Adrenal gland (tissue), 12 donors: ENCODE results near the gene AFF1. TPM values are rescaled to one million over a fixed set of nuclear protein-coding genes. Genes with fewer than 3 reads are reported as not detected.

ENCODE experiments used
- DNase-seq, 7 donors: peaks; one replicate each; pipeline ENCODE4 v3.0.0-alpha.2; 2019 to 2020
- H3K27ac ChIP-seq, 5 donors: fragments of 200-600 bp; sonication (generic) in 4 of 5; 1 replicate in 3 of 5; 2 replicates in 2 of 5; pipeline versions ENCODE4 v1.5.1 to v1.8.0; 2016 to 2020; ENCODE audit warnings: mild to moderate bottlenecking in 1 of 5
- H3K27me3 ChIP-seq: fragments of 200-600 bp; 2 replicates; pipeline ENCODE4 v1.8.0; 2021
- H3K36me3 ChIP-seq, 2 donors: fragments of 200-600 bp; replicated peaks in 1 of 2; 1 replicate in 1 of 2; 2 replicates in 1 of 2; pipeline versions ENCODE4 v1.5.1 to v1.8.0; 2018 to 2022
- H3K4me1 ChIP-seq, 2 donors: fragments of 200-600 bp; replicated peaks in 1 of 2; 1 replicate in 1 of 2; 2 replicates in 1 of 2; pipeline versions ENCODE4 v1.5.1 to v1.8.0; 2018 to 2021
- H3K4me3 ChIP-seq, 4 donors: fragments of 200-600 bp; sonication (generic) in 3 of 4; one replicate each; pipeline ENCODE4 v1.5.1; 2016 to 2018
- H3K9me3 ChIP-seq, 3 donors: fragments of 200-600 bp; sonication (generic) in 1 of 3; replicated peaks in 1 of 3; 1 replicate in 2 of 3; 2 replicates in 1 of 3; pipeline versions ENCODE4 v1.5.1 to v1.8.0; 2016 to 2021
- CTCF ChIP-seq, 6 experiments: fragments of 450-650 bp in 4 of 6; fragments of 200-600 bp in 2 of 6; sonication (generic) in 1 of 6; IDR thresholded peaks; 1 replicate in 5 of 6; 2 replicates in 1 of 6; pipeline versions ENCODE4 v1.5.1 to v1.8.0; 2016 to 2021; ENCODE audit warnings: antibody characterized with exemption in 6 of 6, mild to moderate bottlenecking in 2 of 6, moderate library complexity in 1 of 6
- POLR2A ChIP-seq, 2 donors: fragments of 450-650 bp; IDR thresholded peaks; one replicate each; pipeline ENCODE4 v1.6.1; 2017; ENCODE audit warnings: antibody characterized with exemption in 2 of 2, mild to moderate bottlenecking in 2 of 2, moderate library complexity in 1 of 2
- WGBS, 4 donors: extraction: QIAGEN DNeasy Blood & Tissue Kit in 2 of 4; methylation state at CpG; one replicate each; pipeline versions ENCODE4 v1.1.5 to v1.1.7; 2013 to 2017; 5-methylcytosine and 5-hydroxymethylcytosine counted together
- intact Hi-C, 2 donors: fragments of 100-400 bp; cut with DNase I; formaldehyde crosslinking; loops; one replicate each; pipeline versions ENCODE4 v1.14.1 to v1.15.0; 2022 to 2023
- polyA plus RNA-seq, 3 donors: library from polyadenylated mRNA; stranded (reverse); fragments of 200-250 nt in 2 of 3; fragments of 350-450 nt in 1 of 3; fragmentation: Illumina TruSeq in 1 of 3; extraction: RNeasy Lipid Tissue Mini Kit (QIAGEN cat#74804) in 1 of 3; gene quantifications; one replicate each; pipeline ENCODE4 v1.2.3, GENCODE V29; 2013 to 2014
- total RNA-seq, 9 donors: library from RNA; depleted of rRNA in 4 of 9; stranded (reverse); fragments of >200 nt in 4 of 9; fragments of 120-200 nt in 1 of 9; fragmentation: NEBNext Ultra II Directional in 1 of 9; extraction: Animal tissue kit (Norgen Biotek cat#: 25700) in 1 of 9; gene quantifications; one replicate each; pipeline versions ENCODE4 v1.1.0 to v1.2.4, GENCODE V29; 2013 to 2023
- donor health status: healthy with polysubstance abuse.
- donor health status: Bipolar disorder and iron deficiency.
- donor health status: DM: yes; HTN: yes; CAD: no.
- donor health status: DM: no; HTN: no; CAD: no.
- donor health status: DM: no; HTN: no; CAD: no.
- donor health status: DM: yes; HTN: yes; CAD: no.

AFF1 gene
- total and polyA plus RNA-seq, 12 donors, result 9.9 to 109 (median 52.3) TPM

DNA sequence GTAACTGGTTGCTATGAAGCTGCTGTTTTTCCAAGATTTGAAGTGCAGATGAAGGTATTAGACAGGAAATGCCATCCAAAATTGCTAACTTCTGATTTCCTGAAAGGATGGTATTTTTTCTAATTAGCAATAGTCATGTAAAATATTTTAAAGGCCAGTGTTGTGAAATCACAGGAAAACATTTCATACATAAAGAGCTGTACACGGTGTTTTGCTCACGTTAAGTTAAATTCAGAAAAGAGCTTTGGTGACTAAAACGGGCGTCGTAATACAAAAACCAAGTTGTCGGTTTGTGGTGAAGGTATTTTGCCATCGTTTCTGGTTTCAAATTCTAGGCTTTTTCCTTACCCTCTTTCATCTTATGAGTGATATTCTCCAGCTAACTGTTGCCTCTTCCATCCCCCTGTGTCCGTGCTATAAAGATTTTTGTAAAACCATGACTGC, 39.8 kb downstream of the AFF1 start:
- H3K9me3 ChIP-seq, result no peaks in the 10 kb centered on the region
- intact Hi-C loops, result no loop called here
- H3K36me3 ChIP-seq, result no peaks in the 10 kb centered on the region
- peaks cover 20 to 32% of the 10 kb centered on the region in 2 donors for H3K4me1 ChIP-seq
- H3K27ac ChIP-seq, result no peak overlapping the region
- TF ChIP-seq POLR2A (IDR thresholded peaks at IDR 0.05) (no peak), CTCF (IDR thresholded peaks at IDR 0.05) (no peak)
- no peaks in the 10 kb centered on the region for H3K27me3 ChIP-seq
- H3K4me3 ChIP-seq, result no peak overlapping the region
- no peak for DNase-seq
- WGBS, 4 donors, result 70 to 80% (median 70%) methylated on average over 8 of the region's 8 CpGs

DNA sequence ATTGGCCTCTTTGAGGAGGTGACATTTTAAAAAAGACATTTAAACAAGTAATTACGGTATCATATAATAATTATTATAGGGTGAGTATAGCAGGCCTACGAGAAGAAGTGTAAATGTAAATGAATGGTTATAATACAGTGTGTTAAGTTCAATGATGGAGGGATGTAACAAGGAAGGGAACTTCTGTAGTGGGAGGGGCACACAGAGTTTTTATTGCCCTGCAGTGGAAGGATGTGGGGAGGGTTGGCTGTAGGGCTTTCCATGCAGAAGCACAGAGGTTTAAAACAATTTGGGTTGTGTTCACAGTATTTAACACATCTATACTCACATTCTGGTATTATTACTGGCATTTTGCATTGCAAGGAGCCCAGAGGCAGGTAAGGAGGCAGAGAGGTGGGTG, 41.1 kb downstream of the AFF1 start:
- no peaks in the 10 kb centered on the region for H3K27me3 ChIP-seq
- no peak overlapping the region for H3K27ac ChIP-seq
- intact Hi-C loops, result no loop called here
- peaks cover 20 to 28% of the 10 kb centered on the region in 2 donors for H3K4me1 ChIP-seq
- WGBS, 4 donors, result 84 to 98% (median 96%) methylated on average over 2 of the region's 2 CpGs
- TF ChIP-seq POLR2A (IDR thresholded peaks at IDR 0.05) (no peak), CTCF (IDR thresholded peaks at IDR 0.05) (no peak)
- no peak overlapping the region for H3K4me3 ChIP-seq
- no peaks in the 10 kb centered on the region for H3K36me3 ChIP-seq
- no peak for DNase-seq
- H3K9me3 ChIP-seq, result no peaks in the 10 kb centered on the region

- no peaks in the 10 kb centered on the region for H3K27me3 ChIP-seq
Observed at GRCh38 chr4:86976801-86977485, 42.1 kb downstream of the AFF1 start.

DNA sequence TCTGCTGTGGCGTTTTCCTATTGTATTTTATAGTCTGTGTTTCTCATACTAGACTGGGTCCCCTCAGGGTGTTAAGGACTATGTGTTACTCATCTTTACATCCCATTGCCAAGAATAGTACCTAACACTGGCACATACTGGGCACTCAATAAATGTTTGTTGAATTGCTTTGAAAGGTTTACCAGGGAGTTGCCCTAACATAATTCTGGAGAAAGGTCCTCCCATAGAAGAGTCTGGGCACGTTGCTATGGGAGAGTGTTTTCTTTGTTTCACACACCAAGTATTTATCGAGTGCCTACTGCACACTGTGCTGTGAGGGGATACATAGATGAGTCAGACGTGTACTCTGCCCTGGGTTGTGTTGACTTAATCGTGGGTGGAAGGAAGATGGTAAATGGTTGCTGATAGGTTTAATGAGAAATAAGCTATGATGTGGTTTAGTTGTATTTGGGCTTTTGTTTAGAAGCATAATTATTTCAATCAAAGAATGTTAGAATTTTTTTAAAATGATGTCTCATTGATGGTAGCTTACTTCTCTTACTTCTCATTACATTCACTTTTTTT, 42.9 kb downstream of the AFF1 start:
- DNase-seq, result no peak
- WGBS, 4 donors, result 68 to 79% (median 72%) methylated on average over 5 of the region's 5 CpGs
- Histone ChIP-seq H3K4me3 (no peak overlapping the region), H3K36me3 (no peaks in the 10 kb centered on the region), H3K27me3 (no peaks in the 10 kb centered on the region), H3K27ac (no peak overlapping the region), H3K9me3 (no peaks in the 10 kb centered on the region), H3K4me1 (peaks cover 14 to 22% of the 10 kb centered on the region in 2 donors)
- intact Hi-C loops, result no loop called here
- TF ChIP-seq CTCF (IDR thresholded peaks at IDR 0.05) (no peak), POLR2A (IDR thresholded peaks at IDR 0.05) (no peak)

More at GRCh38 chr4:86976801-86977485, 42.1 kb downstream of the AFF1 start:
- no peak overlapping the region for H3K4me3 ChIP-seq
- no peak for DNase-seq
- WGBS, 4 donors, result 70 to 87% (median 80%) methylated on average over 4 of the region's 4 CpGs
- H3K36me3 ChIP-seq, result no peaks in the 10 kb centered on the region
- no peaks in the 10 kb centered on the region for H3K9me3 ChIP-seq
- TF ChIP-seq CTCF (IDR thresholded peaks at IDR 0.05), result no peak
- no peak for TF ChIP-seq POLR2A (IDR thresholded peaks at IDR 0.05)
- H3K27ac ChIP-seq, result no peak overlapping the region
- H3K4me1 ChIP-seq, result peaks cover 20 to 24% of the 10 kb centered on the region in 2 donors
- intact Hi-C loops, result no loop called here
